CD4-positive, alpha-beta memory T cell (primary cell): ENCODE data around the gene TAC3. TPM values are rescaled to one million over a fixed set of nuclear protein-coding genes. Genes with fewer than 3 reads are reported as not detected.
"Not testable (repeated sequence)": the region's sequence is repeated elsewhere in the genome, so short reads cannot be mapped to it uniquely, and the experiment has no call there.

Experiments used
- CTCF ChIA-PET: fragments of 350-600 bp; sonication (Branson Sonifier 250); formaldehyde crosslinking; loops from one replicate; lab custom pipeline; 2021; ENCODE audit warnings: inconsistent platforms; ENCODE audit not compliant: partially characterized antibody; lab: Charles Lee
- POLR2A ChIA-PET: fragments of 350-600 bp; sonication (Branson Sonifier 250); formaldehyde crosslinking; loops from one replicate; lab custom pipeline; 2021; ENCODE audit not compliant: partially characterized antibody; lab: Charles Lee
- DNase-seq, 5 donors: peaks; one replicate each; pipeline versions ENCODE4 v3.0.0 to v3.0.0-alpha.2; 2020 to 2022; ENCODE audit warnings: mixed read lengths in 1 of 5
- H3K27ac ChIP-seq: one replicate; pipeline ENCODE4 v1.7.0; 2013; ENCODE audit warnings: low read depth, low read length
- H3K27me3 ChIP-seq: 2 replicates; pipeline ENCODE4 v1.7.0; 2013; ENCODE audit warnings: mild to moderate bottlenecking, low read length, moderate library complexity; ENCODE audit not compliant: insufficient read depth
- H3K36me3 ChIP-seq: 2 replicates; pipeline ENCODE4 v1.7.0; 2013; ENCODE audit warnings: mild to moderate bottlenecking, low read length, moderate library complexity; ENCODE audit not compliant: insufficient read depth
- H3K4me1 ChIP-seq: 2 replicates; pipeline ENCODE4 v1.7.0; 2013; ENCODE audit warnings: mild to moderate bottlenecking, low read length, moderate library complexity; ENCODE audit not compliant: insufficient read depth
- H3K4me3 ChIP-seq, 2 donors: one replicate each; pipeline ENCODE4 v1.7.0; 2013; ENCODE audit warnings: low read length in 2 of 2, mild to moderate bottlenecking in 1 of 2
- H3K9me3 ChIP-seq, 2 donors: one replicate each; pipeline ENCODE4 v1.7.0; 2013; ENCODE audit warnings: low read length in 2 of 2, control low read depth in 1 of 2; ENCODE audit not compliant: control insufficient read depth in 1 of 2
- H3K27ac Mint-ChIP-seq, 7 donors: one replicate each; pipeline ENCODE4 v1.8.0; 2020 to 2021; ENCODE audit warnings: mixed read lengths in 7 of 7, mild to moderate bottlenecking in 6 of 7, inconsistent platforms in 3 of 7, moderate library complexity in 3 of 7
- H3K27me3 Mint-ChIP-seq, 2 donors: one replicate each; pipeline ENCODE4 v1.8.0; 2020 to 2021; ENCODE audit warnings: mixed read lengths in 2 of 2
- H3K36me3 Mint-ChIP-seq, 2 donors: one replicate each; pipeline ENCODE4 v1.8.0; 2020 to 2021; ENCODE audit warnings: mixed read lengths in 2 of 2, inconsistent platforms in 1 of 2, mild to moderate bottlenecking in 1 of 2
- H3K4me1 Mint-ChIP-seq, 4 donors: one replicate each; pipeline ENCODE4 v1.8.0; 2020 to 2021; ENCODE audit warnings: mixed read lengths in 4 of 4, mild to moderate bottlenecking in 1 of 4
- H3K4me3 Mint-ChIP-seq, 8 donors: one replicate each; pipeline ENCODE4 v1.8.0; 2020 to 2021; ENCODE audit warnings: mixed read lengths in 8 of 8, mild to moderate bottlenecking in 7 of 8, moderate library complexity in 6 of 8, inconsistent platforms in 3 of 8
- H3K9me3 Mint-ChIP-seq, 8 donors: one replicate each; pipeline ENCODE4 v1.8.0; 2020 to 2021; ENCODE audit warnings: mixed read lengths in 8 of 8, mild to moderate bottlenecking in 5 of 8, inconsistent platforms in 3 of 8, moderate library complexity in 1 of 8
- intact Hi-C: fragments of 100-400 bp; cut with micrococcal nuclease; formaldehyde crosslinking; loops from one replicate; pipeline ENCODE4 v1.15.1; 2023
- polyA plus RNA-seq, 2 donors: library from polyadenylated mRNA; unstranded; fragments of 300-500 nt; fragmentation: Illumina TruSeq; gene quantifications; one replicate each; pipeline ENCODE4 v1.2.3, GENCODE V29; 2021
- total RNA-seq, 2 experiments: library from RNA; stranded (reverse); gene quantifications; one replicate each; pipeline ENCODE4 v1.2.3, GENCODE V29; 2021

TAC3 gene
- total and polyA plus RNA-seq, 4 experiments from 2014 or later: 0.36 TPM; not detected in 3

GRCh38 chr12:57029457-57029856 is 13.1 kb upstream of the TAC3 start:
- Histone ChIP-seq H3K27me3 (no peaks in the 10 kb centered on the region), H3K4me1 (peaks cover 30% of the 10 kb centered on the region), H3K9me3 (no peaks in the 10 kb centered on the region), H3K4me3 (no peak overlapping the region), H3K27ac (no peak overlapping the region), H3K36me3 (no peaks in the 10 kb centered on the region)
- Mint-ChIP-seq H3K4me3 (no peak overlapping the region), H3K36me3 (no peaks in the 10 kb centered on the region), H3K27me3 (no peaks in the 10 kb centered on the region), H3K9me3 (peaks cover 0 to 2% (median 0%) of the 10 kb centered on the region in 8 donors), H3K27ac (no peak overlapping the region), H3K4me1 (peaks cover 25 to 46% (median 37%) of the 10 kb centered on the region in 4 donors)
- ChIA-PET POLR2A (no interaction called here), CTCF (interaction anchor here (1.4 to 3.1 kb wide), 3 partner anchors 11 to 27 kb away, joined by 3 to 9 read pairs (median 5); no protein-coding TSS in a partner anchor)
- intact Hi-C loops: no loop called here
- DNase-seq: no peak

GRCh38 chr12:57027805-57028153 is 11.4 kb upstream of the TAC3 start:
- H3K4me1 Mint-ChIP-seq: peaks cover 27 to 46% (median 35%) of the 10 kb centered on the region in 4 donors
- no peak for DNase-seq
- no peaks in the 10 kb centered on the region for H3K27me3 Mint-ChIP-seq
- H3K4me3 ChIP-seq: no peak overlapping the region
- no peaks in the 10 kb centered on the region for H3K9me3 ChIP-seq
- H3K9me3 Mint-ChIP-seq: peaks cover 0 to 2% (median 0%) of the 10 kb centered on the region in 8 donors
- CTCF ChIA-PET: interaction anchor here (1.0 to 3.1 kb wide), 4 partner anchors 19 to 83 kb away, joined by 3 to 9 read pairs (median 5); partner anchors contain the start of gene STAT6
- peak overlapping the region in 4 of 7 donors; percentile 3 to 91 (median 42) for H3K27ac Mint-ChIP-seq
- H3K4me1 ChIP-seq: peaks cover 30% of the 10 kb centered on the region
- no peaks in the 10 kb centered on the region for H3K36me3 Mint-ChIP-seq
- no peaks in the 10 kb centered on the region for H3K27me3 ChIP-seq
- H3K36me3 ChIP-seq: no peaks in the 10 kb centered on the region
- intact Hi-C loops: no loop called here
- peak overlapping the region in 3 of 8 donors; percentile 57 to 60 (median 59) for H3K4me3 Mint-ChIP-seq
- H3K27ac ChIP-seq: no peak overlapping the region
- POLR2A ChIA-PET: interaction anchor here (2.1 kb wide), 1 partner anchor 18 kb away, joined by 4 read pairs; no protein-coding TSS in a partner anchor

GRCh38 chr12:57027011-57027804 is 10.9 kb upstream of the TAC3 start:
- ChIA-PET POLR2A (interaction anchor here (2.1 kb wide), 1 partner anchor 19 kb away, joined by 4 read pairs; no protein-coding TSS in a partner anchor), CTCF (interaction anchor here (0.9 to 3.1 kb wide), 5 partner anchors 19 to 84 kb away, joined by 3 to 9 read pairs (median 5); partner anchors contain the start of gene STAT6)
- H3K9me3 Mint-ChIP-seq: peaks cover 0 to 2% (median 0%) of the 10 kb centered on the region in 8 donors
- H3K27ac Mint-ChIP-seq: peak overlapping the region in 6 of 7 donors; percentile 17 to 91 (median 72)
- intact Hi-C loops: no loop called here
- Histone ChIP-seq H3K27me3 (no peaks in the 10 kb centered on the region), H3K27ac (no peak overlapping the region), H3K4me1 (peaks cover 30% of the 10 kb centered on the region), H3K9me3 (no peaks in the 10 kb centered on the region), H3K4me3 (no peak overlapping the region), H3K36me3 (no peaks in the 10 kb centered on the region)
- H3K4me3 Mint-ChIP-seq: peak overlapping the region in 5 of 8 donors; percentile 21 to 60 (median 57)
- H3K36me3 Mint-ChIP-seq: no peaks in the 10 kb centered on the region
- no peak for DNase-seq
- no peaks in the 10 kb centered on the region for H3K27me3 Mint-ChIP-seq
- peaks cover 27 to 46% (median 35%) of the 10 kb centered on the region in 4 donors for H3K4me1 Mint-ChIP-seq

- Histone ChIP-seq H3K4me1 (peaks cover 22% of the 10 kb centered on the region), H3K36me3 (no peaks in the 10 kb centered on the region), H3K27ac (no peak overlapping the region), H3K27me3 (no peaks in the 10 kb centered on the region), H3K4me3 (no peak overlapping the region), H3K9me3 (no peaks in the 10 kb centered on the region)
- DNase-seq: no peak
- H3K27ac Mint-ChIP-seq: no peak overlapping the region
- POLR2A ChIA-PET: no interaction called here
- no peaks in the 10 kb centered on the region for H3K36me3 Mint-ChIP-seq
- no peaks in the 10 kb centered on the region for H3K27me3 Mint-ChIP-seq
- CTCF ChIA-PET: interaction anchor here (1.2 kb wide), 1 partner anchor 20 kb away, joined by 3 read pairs; no protein-coding TSS in a partner anchor
- H3K4me1 Mint-ChIP-seq: peaks cover 14 to 26% (median 22%) of the 10 kb centered on the region in 4 donors
- intact Hi-C loops: no loop called here
- no peak overlapping the region for H3K4me3 Mint-ChIP-seq
- peaks cover 0 to 2% (median 0%) of the 10 kb centered on the region in 8 donors for H3K9me3 Mint-ChIP-seq
These were observed 8.9 kb upstream of the TAC3 start for GRCh38 chr12:57025196-57025595.

- intact Hi-C loops: not testable (repeated sequence)
These were observed 6.0 kb upstream of the TAC3 start for GRCh38 chr12:57022324-57022723.

GRCh38 chr12:57019983-57020719 is 3.8 kb upstream of the TAC3 start:
- Mint-ChIP-seq H3K27me3 (peaks cover 0 to 4% of the 10 kb centered on the region in 2 donors), H3K36me3 (no peaks in the 10 kb centered on the region), H3K9me3 (no peaks in the 10 kb centered on the region), H3K4me3 (peak overlapping the region in 6 of 8 donors; percentile 40 to 68 (median 59)), H3K27ac (peak overlapping the region in 2 of 7 donors; percentile 59 to 73), H3K4me1 (peaks cover 0 to 9% (median 4%) of the 10 kb centered on the region in 4 donors)
- DNase-seq: no peak
- intact Hi-C loops: no loop called here
- Histone ChIP-seq H3K4me3 (no peak overlapping the region), H3K9me3 (no peaks in the 10 kb centered on the region), H3K27me3 (peaks cover 4% of the 10 kb centered on the region), H3K36me3 (no peaks in the 10 kb centered on the region), H3K27ac (no peak overlapping the region), H3K4me1 (peaks cover 15% of the 10 kb centered on the region)
- ChIA-PET CTCF (interaction anchor here (1.0 to 3.0 kb wide), 3 partner anchors 15 to 194 kb away, joined by 3 to 7 read pairs (median 3); no protein-coding TSS in a partner anchor), POLR2A (interaction anchor here (0.6 kb wide), 1 partner anchor 1140 kb away, joined by 3 read pairs; no protein-coding TSS in a partner anchor)

More at GRCh38 chr12:57022324-57022723, 6.0 kb upstream of the TAC3 start:
- H3K4me1 ChIP-seq: peaks cover 21% of the 10 kb centered on the region
- DNase-seq, H3K27me3 Mint-ChIP-seq, H3K9me3 Mint-ChIP-seq, H3K4me3 Mint-ChIP-seq, H3K27ac ChIP-seq, H3K4me3 ChIP-seq, H3K9me3 ChIP-seq, H3K36me3 Mint-ChIP-seq, H3K36me3 ChIP-seq, POLR2A ChIA-PET, H3K27me3 ChIP-seq: not testable (repeated sequence)
- Mint-ChIP-seq H3K4me1 (peaks cover 8 to 19% (median 17%) of the 10 kb centered on the region in 4 donors), H3K27ac (peak overlapping the region in 2 of 7 donors; percentile 22 to 24)
- CTCF ChIA-PET: interaction anchor here (1.3 kb wide), 1 partner anchor 10 kb away, joined by 3 read pairs; no protein-coding TSS in a partner anchor
